H9 (cell line): ENCODE data around the gene INTS3. TPM values are rescaled to one million over a fixed set of nuclear protein-coding genes. Genes with fewer than 3 reads are reported as not detected.

Source experiments
- DNase-seq: peaks from one replicate; pipeline ENCODE4 v3.0.0-alpha.2; 2017
- H2AFZ ChIP-seq: one replicate; pipeline ENCODE4 v1.6.1; 2013; ENCODE audit warnings: mild to moderate bottlenecking, low read length, control low read depth, moderate library complexity
- H2AK5ac ChIP-seq: 2 replicates; pipeline ENCODE4 v1.6.1; 2013; ENCODE audit warnings: low read length, control low read depth, mixed read lengths; ENCODE audit not compliant: insufficient read length
- H2BK120ac ChIP-seq: one replicate; pipeline ENCODE4 v1.6.1; 2013; ENCODE audit warnings: low read depth, mild to moderate bottlenecking, low read length, control low read depth, inconsistent platforms; ENCODE audit not compliant: poor library complexity, severe bottlenecking
- H2BK12ac ChIP-seq: 2 replicates; pipeline ENCODE4 v1.6.1; 2013; ENCODE audit warnings: low read length, control low read depth, mixed read lengths, low read depth; ENCODE audit not compliant: insufficient read length
- H2BK15ac ChIP-seq: 2 replicates; pipeline ENCODE4 v1.6.1; 2013; ENCODE audit warnings: low read depth, low read length, control low read depth
- H2BK20ac ChIP-seq: one replicate; pipeline ENCODE4 v1.6.1; 2013; ENCODE audit warnings: low read depth, mild to moderate bottlenecking, low read length, control low read depth, inconsistent platforms; ENCODE audit not compliant: poor library complexity, severe bottlenecking
- H2BK5ac ChIP-seq: 2 replicates; pipeline ENCODE4 v1.6.1; 2013; ENCODE audit warnings: low read length, control low read depth, mixed read lengths; ENCODE audit not compliant: insufficient read length
- H3K14ac ChIP-seq: 2 replicates; pipeline ENCODE4 v1.6.1; 2013; ENCODE audit warnings: low read length, control low read depth; ENCODE audit not compliant: insufficient read depth
- H3K18ac ChIP-seq: 2 replicates; pipeline ENCODE4 v1.6.1; 2013; ENCODE audit warnings: low read depth, mild to moderate bottlenecking, mixed read lengths, low read length, control low read depth; ENCODE audit not compliant: insufficient read length
- H3K23ac ChIP-seq: 2 replicates; pipeline ENCODE4 v1.6.1; 2013; ENCODE audit warnings: low read length, control low read depth, mixed read lengths, low read depth; ENCODE audit not compliant: insufficient read length
- H3K23me2 ChIP-seq: 2 replicates; pipeline ENCODE4 v1.6.1; 2013; ENCODE audit warnings: low read depth, mild to moderate bottlenecking, mixed read lengths, low read length, control low read depth; ENCODE audit not compliant: insufficient read length, poor library complexity, severe bottlenecking
- H3K27ac ChIP-seq: 2 replicates; pipeline ENCODE4 v1.5.1; 2013; ENCODE audit warnings: low read length, control low read depth, mixed read lengths, low read depth; ENCODE audit not compliant: insufficient read length
- H3K27me3 ChIP-seq: 2 replicates; pipeline ENCODE4 v1.6.1; 2013; ENCODE audit warnings: low read length, control low read depth, inconsistent platforms; ENCODE audit not compliant: insufficient read depth
- H3K4ac ChIP-seq: 2 replicates; pipeline ENCODE4 v1.6.1; 2013; ENCODE audit warnings: low read depth, mild to moderate bottlenecking, control low read depth, inconsistent platforms, low read length, moderate library complexity
- H3K4me1 ChIP-seq: 2 replicates; pipeline ENCODE4 v1.6.1; 2013; ENCODE audit warnings: low read length, control low read depth, inconsistent platforms; ENCODE audit not compliant: insufficient read depth
- H3K4me2 ChIP-seq: 2 replicates; pipeline ENCODE4 v1.6.1; 2013; ENCODE audit warnings: low read length, control low read depth, mixed read lengths; ENCODE audit not compliant: insufficient read length, insufficient read depth
- H3K56ac ChIP-seq: 2 replicates; pipeline ENCODE4 v1.6.1; 2013; ENCODE audit warnings: low read depth, mild to moderate bottlenecking, mixed read lengths, low read length, control low read depth; ENCODE audit not compliant: insufficient read length
- H3K79me1 ChIP-seq: 2 replicates; pipeline ENCODE4 v1.6.1; 2013; ENCODE audit warnings: low read depth, mild to moderate bottlenecking, moderate library complexity, low read length, control low read depth, inconsistent platforms; ENCODE audit not compliant: insufficient read depth, poor library complexity, severe bottlenecking
- H3K79me2 ChIP-seq: 2 replicates; pipeline ENCODE4 v1.6.1; 2013; ENCODE audit warnings: low read length, control low read depth, inconsistent platforms; ENCODE audit not compliant: insufficient read depth
- H3K9ac ChIP-seq: 2 replicates; pipeline ENCODE4 v1.6.1; 2013; ENCODE audit warnings: low read length, control low read depth, mixed read lengths; ENCODE audit not compliant: insufficient read length; ENCODE audit errors: extremely low read depth
- H3K9me3 ChIP-seq: one replicate; pipeline ENCODE4 v1.6.1; 2013; ENCODE audit warnings: low read depth, low read length, inconsistent platforms; ENCODE audit not compliant: control insufficient read depth
- H3T11ph ChIP-seq: one replicate; pipeline ENCODE4 v1.6.1; 2013; ENCODE audit warnings: mild to moderate bottlenecking, low read length, control low read depth, inconsistent platforms
- H4K20me1 ChIP-seq: one replicate; pipeline ENCODE4 v1.6.1; 2013; ENCODE audit not compliant: control insufficient read depth, insufficient read length, insufficient read depth
- H4K5ac ChIP-seq: 2 replicates; pipeline ENCODE4 v1.6.1; 2013; ENCODE audit warnings: low read depth, mild to moderate bottlenecking, mixed read lengths, low read length, control low read depth; ENCODE audit not compliant: insufficient read length
- H4K8ac ChIP-seq: replicated peaks from 2 replicates; pipeline ENCODE4 v1.6.1; 2013; ENCODE audit warnings: low read length, control low read depth, mixed read lengths, low read depth; ENCODE audit not compliant: insufficient read length
- H4K91ac ChIP-seq: 2 replicates; pipeline ENCODE4 v1.6.1; 2013; ENCODE audit warnings: low read depth, mild to moderate bottlenecking, moderate library complexity, mixed read lengths, low read length, control low read depth; ENCODE audit not compliant: insufficient read length
- H3K27ac Mint-ChIP-seq, 3 experiments: 2 replicates in 2 of 3; 3 replicates in 1 of 3; pipeline ENCODE4 v1.8.0; 2020 to 2021; ENCODE audit warnings: mixed read lengths in 3 of 3, mild to moderate bottlenecking in 1 of 3, moderate library complexity in 1 of 3
- H3K27me3 Mint-ChIP-seq: 2 replicates; pipeline ENCODE4 v1.8.0; 2021; ENCODE audit warnings: low read depth, mild to moderate bottlenecking, moderate library complexity, mixed read lengths
- H3K36me3 Mint-ChIP-seq, 3 experiments: 2 replicates in 2 of 3; 3 replicates in 1 of 3; pipeline ENCODE4 v1.8.0; 2020 to 2021; ENCODE audit warnings: low read depth in 3 of 3, mixed read lengths in 3 of 3; ENCODE audit not compliant: insufficient read depth in 1 of 3
- H3K4me1 Mint-ChIP-seq, 2 experiments: 2 replicates each; pipeline ENCODE4 v1.8.0; 2020; ENCODE audit warnings: mixed read lengths in 2 of 2
- H3K4me3 Mint-ChIP-seq, 2 experiments: 2 replicates in 1 of 2; 3 replicates in 1 of 2; pipeline ENCODE4 v1.8.0; 2020 to 2021; ENCODE audit warnings: mild to moderate bottlenecking in 2 of 2, mixed read lengths in 2 of 2, moderate library complexity in 1 of 2
- H3K9me3 Mint-ChIP-seq, 2 experiments: 2 replicates in 1 of 2; 3 replicates in 1 of 2; pipeline ENCODE4 v1.8.0; 2020; ENCODE audit warnings: mild to moderate bottlenecking in 2 of 2, mixed read lengths in 2 of 2, moderate library complexity in 1 of 2
- WGBS: extraction: QIAGEN DNeasy Blood & Tissue Kit; methylation state at CpG from one replicate; pipeline ENCODE4 v1.1.7; 2013; ENCODE audit warnings: missing lambda C conversion rate, low lambda C conversion rate, mixed read lengths; ENCODE audit not compliant: insufficient read length; ENCODE audit errors: extremely low coverage; 5-methylcytosine and 5-hydroxymethylcytosine counted together
- total RNA-seq: library from RNA; stranded (reverse); gene quantifications from 2 replicates; pipeline ENCODE4 v1.2.1, GENCODE V29; 2021
- TF ChIP-seq, protein P1 (sequence below): fragments of 200-600 bp; sonication (generic); conservative IDR thresholded peaks from 3 replicates; pipeline ENCODE4 v1.8.0; 2021; ENCODE audit warnings: antibody characterized with exemption, mild to moderate bottlenecking

The INTS3 gene
- total RNA-seq, 1 experiment from 2014 or later = 67.1 TPM

GRCh38 chr1:153735090-153735420, 7.2 kb downstream of the INTS3 start:
- Mint-ChIP-seq H3K27me3 (no peaks in the 10 kb centered on the region), H3K4me3 (no peak overlapping the region), H3K9me3 (no peaks in the 10 kb centered on the region), H3K4me1 (peaks cover 13 to 21% of the 10 kb centered on the region in 2 experiments), H3K36me3 (peaks cover 12 to 39% (median 14%) of the 10 kb centered on the region in 3 experiments; a peak in 6 of 7 replicates), H3K27ac (peak overlapping the region in 1 of 3 experiments; percentile 24; a peak in 2 of 7 replicates)
- no peak overlapping the region for H3K14ac ChIP-seq
- H2AK5ac ChIP-seq = no peak overlapping the region
- no peak overlapping the region for H4K8ac ChIP-seq
- H3T11ph ChIP-seq = no peak overlapping the region
- H3K4ac ChIP-seq = no peak overlapping the region
- whole genome bisulfite sequencing = no CpG with 5 or more reads among the region's 3 CpGs
- no peak overlapping the region for H3K9ac ChIP-seq
- no peak overlapping the region for H4K91ac ChIP-seq
- H3K56ac ChIP-seq = no peak overlapping the region
- no peak overlapping the region for H3K4me2 ChIP-seq
- H3K4me1 ChIP-seq = no peaks in the 10 kb centered on the region
- H3K23ac ChIP-seq = no peak overlapping the region
- no peaks in the 10 kb centered on the region for H3K9me3 ChIP-seq
- H2AFZ ChIP-seq = no peak overlapping the region
- H3K18ac ChIP-seq = no peak overlapping the region
- H4K5ac ChIP-seq = no peak overlapping the region
- H2BK5ac ChIP-seq = no peak overlapping the region
- no peak overlapping the region for H2BK12ac ChIP-seq
- TF ChIP-seq, protein P1, sequence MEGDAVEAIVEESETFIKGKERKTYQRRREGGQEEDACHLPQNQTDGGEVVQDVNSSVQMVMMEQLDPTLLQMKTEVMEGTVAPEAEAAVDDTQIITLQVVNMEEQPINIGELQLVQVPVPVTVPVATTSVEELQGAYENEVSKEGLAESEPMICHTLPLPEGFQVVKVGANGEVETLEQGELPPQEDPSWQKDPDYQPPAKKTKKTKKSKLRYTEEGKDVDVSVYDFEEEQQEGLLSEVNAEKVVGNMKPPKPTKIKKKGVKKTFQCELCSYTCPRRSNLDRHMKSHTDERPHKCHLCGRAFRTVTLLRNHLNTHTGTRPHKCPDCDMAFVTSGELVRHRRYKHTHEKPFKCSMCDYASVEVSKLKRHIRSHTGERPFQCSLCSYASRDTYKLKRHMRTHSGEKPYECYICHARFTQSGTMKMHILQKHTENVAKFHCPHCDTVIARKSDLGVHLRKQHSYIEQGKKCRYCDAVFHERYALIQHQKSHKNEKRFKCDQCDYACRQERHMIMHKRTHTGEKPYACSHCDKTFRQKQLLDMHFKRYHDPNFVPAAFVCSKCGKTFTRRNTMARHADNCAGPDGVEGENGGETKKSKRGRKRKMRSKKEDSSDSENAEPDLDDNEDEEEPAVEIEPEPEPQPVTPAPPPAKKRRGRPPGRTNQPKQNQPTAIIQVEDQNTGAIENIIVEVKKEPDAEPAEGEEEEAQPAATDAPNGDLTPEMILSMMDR = no peak
- no peaks in the 10 kb centered on the region for H3K79me1 ChIP-seq
- peaks cover 4% of the 10 kb centered on the region; the same call in 1 of the 2 replicates for H3K79me2 ChIP-seq
- no peak overlapping the region for H2BK15ac ChIP-seq
- no peaks in the 10 kb centered on the region for H4K20me1 ChIP-seq
- H2BK120ac ChIP-seq = no peak overlapping the region
- H3K27me3 ChIP-seq = no peaks in the 10 kb centered on the region
- no peak overlapping the region for H3K27ac ChIP-seq
- H3K23me2 ChIP-seq = no peaks in the 10 kb centered on the region
- no peak for DNase-seq
- no peak overlapping the region for H2BK20ac ChIP-seq
